Liver (tissue), 3 donors: Measurements from ENCODE around the gene HOXD9.

Experiments used
- ATF3 ChIP-seq: IDR thresholded peaks from 2 replicates; pipeline ENCODE4 v1.6.1; 2016; ENCODE audit warnings: antibody characterized with exemption
- CTCF ChIP-seq: fragments of 150-350 bp; IDR thresholded peaks from 2 replicates; pipeline ENCODE4 v1.5.1; 2017; ENCODE audit warnings: improper control_type of control experiment, low read depth, low read length; ENCODE audit not compliant: missing input control
- FOXA1 ChIP-seq: IDR thresholded peaks from 2 replicates; pipeline ENCODE4 v1.6.1; 2016; ENCODE audit warnings: antibody characterized with exemption
- GABPA ChIP-seq, 2 donors: IDR thresholded peaks in 1 of 2; conservative IDR thresholded peaks in 1 of 2; 2 replicates each; pipeline ENCODE4 v1.6.1; 2016; ENCODE audit warnings: antibody characterized with exemption in 2 of 2, mild to moderate bottlenecking in 1 of 2, moderate library complexity in 1 of 2
- HNF4A ChIP-seq, 2 donors: conservative IDR thresholded peaks; 2 replicates each; pipeline ENCODE4 v1.6.1; 2016; ENCODE audit warnings: antibody characterized with exemption in 2 of 2, mild to moderate bottlenecking in 2 of 2
- JUND ChIP-seq, 2 donors: IDR thresholded peaks; 2 replicates each; pipeline ENCODE4 v1.6.1; 2016; ENCODE audit warnings: antibody characterized with exemption in 2 of 2
- MAX ChIP-seq: IDR thresholded peaks from 2 replicates; pipeline ENCODE4 v1.6.1; 2016; ENCODE audit warnings: antibody characterized with exemption
- REST ChIP-seq: IDR thresholded peaks from 2 replicates; pipeline ENCODE4 v1.6.1; 2016; ENCODE audit warnings: antibody characterized with exemption, mild to moderate bottlenecking
- YY1 ChIP-seq: IDR thresholded peaks from 2 replicates; pipeline ENCODE4 v1.6.1; 2016; ENCODE audit warnings: antibody characterized with exemption, mild to moderate bottlenecking
- ZBTB33 ChIP-seq: IDR thresholded peaks from 2 replicates; pipeline ENCODE4 v1.6.1; 2016; ENCODE audit warnings: antibody characterized with exemption
- donor health status: healthy.
- donor health status: healthy.

GRCh38 chr2:176158855-176159662, 36.5 kb downstream of the HOXD9 start:
- no peak for TF ChIP-seq GABPA (IDR thresholded peaks at IDR 0.05 in 1 of 2, conservative IDR thresholded peaks at IDR 0.05 in 1 of 2)
- TF ChIP-seq CTCF, result no peak
- no peak for TF ChIP-seq ZBTB33
- no peak for TF ChIP-seq YY1
- TF ChIP-seq FOXA1, result no peak
- TF ChIP-seq HNF4A (conservative IDR thresholded peaks at IDR 0.05), result no peak
- TF ChIP-seq REST, result no peak
- TF ChIP-seq MAX, result no peak
- no peak for TF ChIP-seq ATF3
- TF ChIP-seq JUND (IDR thresholded peaks at IDR 0.05), result no peak
